Stomach smooth muscle (tissue), 2 donors: ENCODE measurements around the gene SLCO3A1.

Source experiments
- H3K27ac ChIP-seq: one replicate; pipeline ENCODE4 v1.7.0; 2013; ENCODE audit warnings: mild to moderate bottlenecking, low read length, inconsistent platforms
- H3K27me3 ChIP-seq, 2 donors: one replicate each; pipeline ENCODE4 v1.7.0; 2013; ENCODE audit warnings: low read length in 2 of 2; ENCODE audit not compliant: insufficient read depth in 2 of 2, control insufficient read depth in 1 of 2
- H3K36me3 ChIP-seq, 2 donors: one replicate each; pipeline ENCODE4 v1.7.0; 2013; ENCODE audit warnings: low read length in 2 of 2; ENCODE audit not compliant: control insufficient read depth in 2 of 2, insufficient read depth in 2 of 2
- H3K4me1 ChIP-seq: one replicate; pipeline ENCODE4 v1.7.0; 2013; ENCODE audit warnings: low read length; ENCODE audit not compliant: control insufficient read depth, insufficient read depth
- H3K4me3 ChIP-seq, 2 donors: one replicate each; pipeline ENCODE4 v1.7.0; 2013; ENCODE audit warnings: low read length in 2 of 2
- H3K9ac ChIP-seq, 2 donors: one replicate each; pipeline ENCODE4 v1.7.0; 2013; ENCODE audit warnings: low read length in 2 of 2, mild to moderate bottlenecking in 1 of 2
- H3K9me3 ChIP-seq, 2 donors: one replicate each; pipeline ENCODE4 v1.7.0; 2013; ENCODE audit warnings: low read length in 2 of 2; ENCODE audit not compliant: control insufficient read depth in 2 of 2
- donor health status: healthy.
- donor health status: Pancreatic carcinoma.

Gene SLCO3A1

DNA sequence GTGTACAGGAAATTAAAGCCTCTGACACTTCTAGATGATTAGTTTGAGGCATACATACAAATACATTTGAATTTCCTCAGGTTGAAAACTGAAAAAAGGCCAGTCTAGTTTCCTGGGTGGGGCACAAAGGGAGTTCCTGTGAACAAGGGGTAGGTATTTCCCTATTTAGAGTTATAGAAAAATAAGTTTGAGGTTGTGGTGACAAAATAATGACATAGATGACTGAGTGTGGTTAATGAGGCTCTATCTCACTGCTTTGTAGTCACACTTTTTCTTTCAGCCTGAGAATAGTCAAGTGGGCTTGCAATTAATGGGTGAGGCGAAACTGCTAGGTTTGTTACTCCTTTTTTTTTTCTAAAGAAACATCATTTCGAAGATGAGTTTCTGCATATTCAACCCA, 4.3 kb downstream of the SLCO3A1 start:
- Histone ChIP-seq H3K36me3 (no peaks in the 10 kb centered on the region), H3K4me3 (no peak overlapping the region), H3K9me3 (no peaks in the 10 kb centered on the region), H3K27me3 (no peaks in the 10 kb centered on the region), H3K27ac (no peak overlapping the region), H3K9ac (no peak overlapping the region), H3K4me1 (peaks cover 20% of the 10 kb centered on the region)

DNA sequence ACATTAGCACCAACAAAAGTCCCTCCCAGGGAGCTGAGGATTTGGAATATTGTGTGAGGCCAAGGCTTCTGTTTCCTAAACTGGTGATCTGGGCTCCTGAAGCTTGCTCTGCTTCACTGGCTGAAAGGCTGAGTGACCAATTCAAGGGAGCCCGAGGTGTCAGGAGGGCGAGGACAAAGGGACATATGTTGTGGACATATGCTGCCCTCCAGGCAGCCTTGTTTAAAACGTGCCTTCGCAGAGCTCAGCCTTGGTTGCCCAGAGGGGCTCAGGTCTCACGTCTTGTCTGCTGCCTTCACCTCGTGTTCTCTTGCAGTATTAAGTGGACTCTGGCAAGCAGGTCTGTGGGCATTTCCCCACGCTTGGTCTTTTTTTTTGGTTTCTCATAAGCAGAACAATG, 7.0 kb downstream of the SLCO3A1 start:
- no peak overlapping the region for H3K9ac ChIP-seq
- H3K27ac ChIP-seq = no peak overlapping the region
- no peaks in the 10 kb centered on the region for H3K9me3 ChIP-seq
- H3K36me3 ChIP-seq = no peaks in the 10 kb centered on the region
- H3K4me3 ChIP-seq = no peak overlapping the region
- H3K27me3 ChIP-seq = no peaks in the 10 kb centered on the region
- H3K4me1 ChIP-seq = peaks cover 24% of the 10 kb centered on the region

DNA sequence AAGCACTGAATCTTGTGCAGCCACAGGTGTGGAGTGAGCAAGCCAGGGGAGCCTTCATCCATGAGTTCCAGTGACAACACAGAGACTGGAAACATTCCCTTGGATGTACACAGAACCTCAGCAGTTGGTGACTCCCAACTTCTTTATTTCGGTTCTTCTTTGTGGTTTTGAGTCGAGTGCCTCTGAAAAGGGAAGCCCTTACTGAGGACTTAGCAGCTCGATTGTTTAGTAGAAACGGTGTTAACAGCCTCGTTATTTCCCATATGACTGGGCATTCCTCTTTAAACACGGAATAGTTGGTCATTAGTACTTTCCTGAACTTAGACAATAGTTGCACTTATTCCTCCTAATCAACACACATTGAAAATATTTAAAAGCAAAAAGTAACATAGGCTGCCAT, 7.7 kb downstream of the SLCO3A1 start:
- H3K4me3 ChIP-seq = no peak overlapping the region
- no peaks in the 10 kb centered on the region for H3K36me3 ChIP-seq
- H3K4me1 ChIP-seq = peaks cover 26% of the 10 kb centered on the region
- H3K27me3 ChIP-seq = no peaks in the 10 kb centered on the region
- H3K27ac ChIP-seq = no peak overlapping the region
- no peak overlapping the region for H3K9ac ChIP-seq
- no peaks in the 10 kb centered on the region for H3K9me3 ChIP-seq

DNA sequence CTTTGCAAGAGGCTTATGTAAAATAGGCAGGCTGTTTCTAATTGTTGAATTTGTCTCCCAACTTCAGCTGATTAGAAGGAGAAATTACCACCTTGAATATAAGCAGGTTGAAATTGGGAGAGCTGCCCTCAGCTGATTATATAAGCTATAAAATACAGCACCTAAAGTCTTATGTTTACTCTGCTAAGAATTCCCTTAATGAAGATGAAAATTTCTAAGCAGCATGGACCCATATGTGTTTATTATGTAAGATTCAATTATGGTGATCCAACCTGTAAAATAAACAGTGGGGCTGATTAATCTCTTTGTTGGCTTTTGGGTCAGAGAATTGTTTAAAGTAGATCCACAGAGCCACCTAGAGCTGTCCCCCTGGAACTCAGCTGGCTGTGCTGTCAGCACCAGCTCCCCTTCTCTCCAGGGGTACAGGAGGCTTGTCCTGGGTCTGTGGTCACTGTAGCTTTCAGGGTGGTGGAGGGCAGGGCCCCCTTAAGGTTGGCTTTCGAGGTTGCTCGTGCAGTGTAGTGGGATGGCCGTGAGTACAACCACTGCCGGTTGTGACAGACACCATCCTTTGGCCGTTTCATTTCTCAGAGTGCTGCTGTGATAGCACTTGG, 9.5 kb downstream of the SLCO3A1 start:
- no peak overlapping the region for H3K27ac ChIP-seq
- no peaks in the 10 kb centered on the region for H3K9me3 ChIP-seq
- no peaks in the 10 kb centered on the region for H3K36me3 ChIP-seq
- H3K27me3 ChIP-seq = no peaks in the 10 kb centered on the region
- H3K4me1 ChIP-seq = peaks cover 38% of the 10 kb centered on the region
- H3K4me3 ChIP-seq = peak overlapping the region in 1 of 2 donors; percentile 8
- H3K9ac ChIP-seq = peak overlapping the region in 1 of 2 donors; percentile 13

DNA sequence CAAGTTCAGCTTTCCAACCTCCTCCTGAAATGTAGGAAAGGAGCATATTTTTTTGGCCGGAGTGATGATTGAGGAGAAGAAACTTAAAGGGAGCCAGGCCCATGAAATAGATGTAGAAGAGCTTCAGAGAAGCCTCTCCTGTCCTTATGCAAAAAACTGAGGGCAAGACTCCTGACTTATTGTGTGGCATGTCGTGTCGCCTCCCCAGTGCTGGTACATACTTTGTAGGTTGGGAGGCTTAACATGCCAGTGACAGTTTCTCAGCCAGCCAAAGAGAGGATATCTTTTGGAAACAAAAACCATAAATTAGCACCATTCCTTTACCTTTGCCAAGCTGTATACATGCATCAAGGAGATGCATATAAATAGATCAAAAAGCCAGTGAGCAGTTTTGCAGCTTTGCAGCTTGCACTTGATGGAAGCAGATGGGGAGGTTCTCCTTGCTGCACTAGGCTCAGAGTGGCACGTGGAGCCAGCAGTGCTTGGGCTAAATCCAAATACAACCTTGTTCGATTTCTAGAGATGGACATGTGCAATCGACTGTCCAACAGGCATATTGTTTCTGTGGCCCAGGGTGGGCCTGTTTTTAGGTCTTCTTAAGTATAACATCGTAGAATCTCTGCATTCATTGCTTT, 10.2 kb downstream of the SLCO3A1 start:
- no peaks in the 10 kb centered on the region for H3K36me3 ChIP-seq
- peaks cover 41% of the 10 kb centered on the region for H3K4me1 ChIP-seq
- no peaks in the 10 kb centered on the region for H3K27me3 ChIP-seq
- no peaks in the 10 kb centered on the region for H3K9me3 ChIP-seq
- no peak overlapping the region for H3K9ac ChIP-seq
- peak overlapping the region in 1 of 2 donors; percentile 8 for H3K4me3 ChIP-seq
- H3K27ac ChIP-seq = no peak overlapping the region

DNA sequence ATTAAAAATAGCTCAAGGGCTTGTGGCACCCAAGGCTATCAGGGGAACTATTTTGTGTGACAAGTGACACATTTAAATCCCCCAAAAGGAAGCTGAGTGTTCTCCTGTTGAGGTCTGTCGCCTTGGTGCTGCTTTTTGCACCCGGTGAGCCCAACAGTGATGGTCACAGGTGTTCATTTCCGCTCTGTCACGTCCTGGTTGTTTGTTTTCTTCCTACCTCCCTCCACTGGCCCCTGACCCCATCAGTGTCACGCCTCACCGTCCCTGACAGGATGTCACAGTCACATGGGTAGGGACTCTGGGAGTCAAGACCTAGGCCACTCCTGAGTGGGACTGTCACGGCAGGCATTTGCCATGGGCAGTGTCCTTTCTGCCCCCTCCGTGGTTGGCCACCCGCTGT, 11.2 kb downstream of the SLCO3A1 start:
- no peaks in the 10 kb centered on the region for H3K36me3 ChIP-seq
- H3K9ac ChIP-seq = no peak overlapping the region
- no peaks in the 10 kb centered on the region for H3K27me3 ChIP-seq
- H3K27ac ChIP-seq = no peak overlapping the region
- H3K4me3 ChIP-seq = no peak overlapping the region
- no peaks in the 10 kb centered on the region for H3K9me3 ChIP-seq
- H3K4me1 ChIP-seq = peaks cover 41% of the 10 kb centered on the region

DNA sequence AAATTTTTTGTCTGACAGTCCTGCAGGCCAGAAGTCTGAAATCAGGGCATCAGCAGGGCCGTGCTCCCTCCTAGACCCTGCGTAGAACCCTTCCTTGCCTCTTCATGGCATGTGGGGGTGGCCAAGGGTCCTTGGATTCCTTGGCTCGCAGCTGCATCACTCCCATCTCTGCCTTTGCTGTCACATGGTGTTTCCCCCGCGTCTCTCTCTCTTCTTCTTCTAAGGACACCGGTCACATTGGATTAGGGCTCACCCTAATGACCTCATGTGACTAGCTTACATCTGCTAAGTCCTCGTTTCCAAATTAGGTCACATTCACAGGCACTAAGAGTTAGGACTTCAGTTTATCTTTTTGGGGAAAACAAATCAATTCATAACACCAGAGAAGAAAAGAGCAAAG, 12.0 kb downstream of the SLCO3A1 start:
- H3K4me1 ChIP-seq = peaks cover 41% of the 10 kb centered on the region
- no peaks in the 10 kb centered on the region for H3K27me3 ChIP-seq
- no peaks in the 10 kb centered on the region for H3K36me3 ChIP-seq
- no peak overlapping the region for H3K9ac ChIP-seq
- no peak overlapping the region for H3K27ac ChIP-seq
- H3K9me3 ChIP-seq = no peaks in the 10 kb centered on the region
- no peak overlapping the region for H3K4me3 ChIP-seq

DNA sequence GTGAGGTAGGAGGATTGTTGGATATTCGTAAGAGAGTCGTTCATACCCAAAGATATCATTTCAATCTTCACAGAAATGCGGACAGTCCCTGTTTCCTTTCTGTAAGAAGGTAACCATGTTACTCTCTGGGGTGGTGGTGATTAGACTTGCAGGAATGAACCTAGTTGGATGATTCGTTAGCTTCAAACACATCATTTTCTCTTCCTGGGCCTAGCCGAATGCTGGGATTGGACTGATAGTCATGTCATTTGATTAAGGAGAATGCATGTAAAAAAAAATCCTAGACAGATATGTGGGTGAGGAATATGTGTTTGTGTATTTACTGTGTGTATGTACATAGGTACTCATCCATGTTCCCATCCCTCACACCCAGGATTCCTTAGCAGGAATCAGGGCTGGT, 12.4 kb downstream of the SLCO3A1 start:
- Histone ChIP-seq H3K4me1 (peaks cover 41% of the 10 kb centered on the region), H3K27ac (no peak overlapping the region), H3K36me3 (no peaks in the 10 kb centered on the region), H3K4me3 (no peak overlapping the region), H3K9me3 (no peaks in the 10 kb centered on the region), H3K9ac (no peak overlapping the region), H3K27me3 (no peaks in the 10 kb centered on the region)

DNA sequence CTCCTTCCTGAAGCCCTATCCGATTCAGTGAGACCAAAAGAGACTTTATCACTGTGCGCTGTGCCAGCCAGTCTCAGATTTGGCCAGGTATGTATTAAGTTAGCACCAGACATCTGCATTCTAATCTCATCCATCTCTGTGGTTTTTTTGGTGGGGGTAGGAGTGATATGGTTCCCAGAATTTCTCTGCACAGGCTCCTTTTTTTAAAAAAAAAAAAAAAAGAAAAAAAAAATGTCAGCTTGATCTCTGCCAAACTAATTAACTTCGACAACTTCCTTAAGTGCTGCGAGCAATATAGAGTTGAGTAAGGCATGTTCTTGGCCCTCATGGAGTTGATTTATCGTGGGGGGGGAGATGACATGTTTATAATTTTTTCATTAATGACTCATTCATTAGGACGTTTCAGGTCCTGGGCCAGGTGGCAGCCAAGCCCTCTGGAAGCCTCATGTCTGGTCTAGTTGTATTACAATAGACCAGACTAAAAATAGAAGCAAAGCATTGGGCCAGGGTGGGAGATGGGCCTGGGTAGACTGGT, 12.9 kb downstream of the SLCO3A1 start:
- peaks cover 41% of the 10 kb centered on the region for H3K4me1 ChIP-seq
- H3K27ac ChIP-seq = peak overlapping the region; percentile 66
- H3K9ac ChIP-seq = no peak overlapping the region
- no peaks in the 10 kb centered on the region for H3K9me3 ChIP-seq
- no peaks in the 10 kb centered on the region for H3K27me3 ChIP-seq
- peak overlapping the region in 1 of 2 donors; percentile 35 for H3K4me3 ChIP-seq
- H3K36me3 ChIP-seq = no peaks in the 10 kb centered on the region

DNA sequence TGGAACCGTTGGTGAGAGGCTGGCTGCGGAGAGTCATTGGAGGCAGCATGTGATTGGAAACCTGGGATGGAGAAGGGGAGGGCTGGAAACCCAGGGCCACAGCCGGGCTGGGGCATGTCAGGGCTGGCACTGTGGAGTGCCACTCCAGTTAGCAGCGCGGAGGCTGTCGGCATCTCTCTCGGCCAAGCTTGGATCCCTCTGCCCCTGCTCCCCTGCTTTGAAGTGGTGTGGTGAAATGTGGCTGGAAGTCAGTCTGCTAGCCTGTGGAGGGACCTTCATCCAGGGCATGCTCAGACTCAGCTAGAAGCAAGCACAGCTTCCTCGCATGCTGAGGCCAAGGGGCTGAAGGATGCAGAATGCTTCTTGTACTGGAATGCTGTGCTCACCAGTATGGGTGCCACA, 13.5 kb downstream of the SLCO3A1 start:
- Histone ChIP-seq H3K9me3 (no peaks in the 10 kb centered on the region), H3K9ac (peak overlapping the region in 1 of 2 donors; percentile 36), H3K27ac (peak overlapping the region; percentile 66), H3K27me3 (no peaks in the 10 kb centered on the region), H3K36me3 (no peaks in the 10 kb centered on the region), H3K4me1 (peaks cover 41% of the 10 kb centered on the region), H3K4me3 (peak overlapping the region in 1 of 2 donors; percentile 35)

DNA sequence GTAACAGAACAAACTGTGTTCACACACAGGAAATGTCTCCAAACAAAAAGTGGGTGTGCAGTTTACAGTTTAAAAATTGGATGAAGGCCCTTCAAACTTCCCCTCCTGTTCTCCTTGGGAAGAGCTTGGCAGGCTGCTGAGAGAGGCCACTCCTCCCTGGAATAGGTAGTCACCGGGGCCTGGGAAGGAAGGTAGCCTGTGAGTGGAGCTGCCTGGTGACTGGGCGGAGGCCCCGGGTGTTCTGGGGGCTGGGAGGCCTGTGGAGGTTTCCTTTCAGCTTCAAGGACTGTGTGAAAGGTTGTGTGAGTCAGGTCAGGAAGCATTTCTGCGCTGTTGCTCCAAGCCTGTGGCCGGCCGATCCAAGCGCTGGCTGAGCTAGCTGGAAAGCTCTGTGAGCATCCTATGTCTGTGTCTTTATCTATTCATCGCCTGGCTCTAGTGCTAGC, 14.1 kb downstream of the SLCO3A1 start:
- no peaks in the 10 kb centered on the region for H3K9me3 ChIP-seq
- no peaks in the 10 kb centered on the region for H3K27me3 ChIP-seq
- H3K27ac ChIP-seq = peak overlapping the region; percentile 66
- peaks cover 41% of the 10 kb centered on the region for H3K4me1 ChIP-seq
- peak overlapping the region in 1 of 2 donors; percentile 15 for H3K4me3 ChIP-seq
- no peaks in the 10 kb centered on the region for H3K36me3 ChIP-seq
- no peak overlapping the region for H3K9ac ChIP-seq
